ENCODE data around the gene COL5A2. TPM values are rescaled to one million over a fixed set of nuclear protein-coding genes. Genes with fewer than 3 reads are reported as not detected.

Gene COL5A2
- total RNA-seq, 1 donor from 2014 or later, result 64.2 TPM

GRCh38 chr2:189192766-189193165, 13.2 kb upstream of the COL5A2 start:
- TF ChIP-seq CTCF (IDR thresholded peaks at IDR 0.05), result no peak
- no peak overlapping the region for H3K4me3 ChIP-seq
- H3K27ac ChIP-seq, result no peak overlapping the region
- no peaks in the 10 kb centered on the region for H3K27me3 ChIP-seq
- intact Hi-C loops (cut with DNase I), result no loop called here
- DNase-seq (ENCODE audit: low spot score in 2 of 2), result no peak
- peaks cover 0 to 2% of the 10 kb centered on the region in 2 donors for H3K4me1 ChIP-seq
- H3K9me3 ChIP-seq, result no peaks in the 10 kb centered on the region
- H3K36me3 ChIP-seq, result no peaks in the 10 kb centered on the region

- no peaks in the 10 kb centered on the region for H3K36me3 ChIP-seq
- no peak for TF ChIP-seq CTCF (IDR thresholded peaks at IDR 0.05)
- no peaks in the 10 kb centered on the region for H3K27me3 ChIP-seq
- peaks cover 0 to 2% of the 10 kb centered on the region in 2 donors for H3K4me1 ChIP-seq
- intact Hi-C loops (cut with DNase I), result no loop called here
- H3K9me3 ChIP-seq, result no peaks in the 10 kb centered on the region
- H3K4me3 ChIP-seq, result no peak overlapping the region
- DNase-seq (ENCODE audit: low spot score in 2 of 2), result no peak
- no peak overlapping the region for H3K27ac ChIP-seq
Measured at GRCh38 chr2:189191766-189192165, 12.2 kb upstream of the COL5A2 start.

- Histone ChIP-seq H3K36me3 (no peaks in the 10 kb centered on the region), H3K27ac (no peak overlapping the region), H3K4me1 (peaks cover 0 to 2% of the 10 kb centered on the region in 2 donors), H3K27me3 (no peaks in the 10 kb centered on the region), H3K9me3 (no peaks in the 10 kb centered on the region), H3K4me3 (no peak overlapping the region)
- intact Hi-C loops (cut with DNase I), result no loop called here
- TF ChIP-seq CTCF (IDR thresholded peaks at IDR 0.05), result no peak
- no peak for DNase-seq (ENCODE audit: low spot score in 2 of 2)
Measured at GRCh38 chr2:189190685-189191084, 11.1 kb upstream of the COL5A2 start.

- intact Hi-C loops (cut with DNase I), result no loop called here
- H3K27ac ChIP-seq, result peak overlapping the region; percentile 21 to 47
- TF ChIP-seq CTCF (IDR thresholded peaks at IDR 0.05), result no peak
- no peaks in the 10 kb centered on the region for H3K36me3 ChIP-seq
- H3K4me3 ChIP-seq, result no peak overlapping the region
- no peaks in the 10 kb centered on the region for H3K27me3 ChIP-seq
- no peaks in the 10 kb centered on the region for H3K9me3 ChIP-seq
- DNase-seq (ENCODE audit: low spot score in 2 of 2), result no peak
- peaks cover 0 to 2% of the 10 kb centered on the region in 2 donors for H3K4me1 ChIP-seq
Measured at GRCh38 chr2:189188115-189188805, 8.7 kb upstream of the COL5A2 start.

- H3K27me3 ChIP-seq, result no peaks in the 10 kb centered on the region
- peaks cover 0 to 2% of the 10 kb centered on the region in 2 donors for H3K4me1 ChIP-seq
- H3K36me3 ChIP-seq, result no peaks in the 10 kb centered on the region
- intact Hi-C loops (cut with DNase I), result loop anchor here (5.0 kb wide), 1 partner anchor 229 kb away; no protein-coding TSS in a partner anchor
- no peak for TF ChIP-seq CTCF (IDR thresholded peaks at IDR 0.05)
- H3K9me3 ChIP-seq, result no peaks in the 10 kb centered on the region
- DNase-seq (ENCODE audit: low spot score in 2 of 2), result no peak
- no peak overlapping the region for H3K4me3 ChIP-seq
- no peak overlapping the region for H3K27ac ChIP-seq
Measured at GRCh38 chr2:189183170-189183569, 3.6 kb upstream of the COL5A2 start.

Measured in ascending aorta (tissue), 2 donors.